Right atrium auricular region (tissue), 2 donors: ENCODE data around the gene KRT35. TPM values are rescaled to one million over a fixed set of nuclear protein-coding genes. Genes with fewer than 3 reads are reported as not detected.
"Not testable (repeated sequence)": the region's sequence is repeated elsewhere in the genome, so short reads cannot be mapped to it uniquely, and the experiment has no call there.

Source experiments
- DNase-seq: peaks from one replicate; pipeline ENCODE4 v3.0.0-alpha.2; 2019; ENCODE audit warnings: low spot score
- H3K27ac ChIP-seq, 2 donors: fragments of 200-600 bp; sonication (generic); 1 replicate in 1 of 2; 2 replicates in 1 of 2; pipeline ENCODE4 v1.5.1; 2016 to 2019
- H3K27me3 ChIP-seq, 2 donors: fragments of 200-600 bp; sonication (generic); one replicate each; pipeline versions ENCODE4 v1.5.1 to v1.6.0; 2017 to 2019
- H3K36me3 ChIP-seq: fragments of 200-600 bp; sonication (generic); one replicate; pipeline ENCODE4 v1.5.1; 2016
- H3K4me1 ChIP-seq, 2 donors: fragments of 200-600 bp; sonication (generic); one replicate each; pipeline versions ENCODE4 v1.5.1 to v1.6.0; 2017 to 2019
- H3K4me3 ChIP-seq, 2 donors: fragments of 200-600 bp; sonication (generic); 1 replicate in 1 of 2; 2 replicates in 1 of 2; pipeline ENCODE4 v1.5.1; 2017 to 2019; ENCODE audit warnings: mild to moderate bottlenecking in 1 of 2, moderate library complexity in 1 of 2
- H3K9me3 ChIP-seq, 2 donors: fragments of 200-600 bp; sonication (generic); one replicate each; pipeline ENCODE4 v1.5.1; 2019
- total RNA-seq, 2 donors: library from RNA; depleted of rRNA; stranded (reverse); fragments of >200 nt; gene quantifications; one replicate each; pipeline ENCODE4 v1.1.0, GENCODE V29; 2016
- TF ChIP-seq, protein P1 (sequence below), 2 donors: fragments of 200-600 bp; sonication (generic); IDR thresholded peaks; one replicate each; pipeline ENCODE4 v1.5.1; 2019; ENCODE audit warnings: antibody characterized with exemption in 2 of 2

Gene KRT35
- total RNA-seq, 2 donors from 2014 or later = not detected

DNA sequence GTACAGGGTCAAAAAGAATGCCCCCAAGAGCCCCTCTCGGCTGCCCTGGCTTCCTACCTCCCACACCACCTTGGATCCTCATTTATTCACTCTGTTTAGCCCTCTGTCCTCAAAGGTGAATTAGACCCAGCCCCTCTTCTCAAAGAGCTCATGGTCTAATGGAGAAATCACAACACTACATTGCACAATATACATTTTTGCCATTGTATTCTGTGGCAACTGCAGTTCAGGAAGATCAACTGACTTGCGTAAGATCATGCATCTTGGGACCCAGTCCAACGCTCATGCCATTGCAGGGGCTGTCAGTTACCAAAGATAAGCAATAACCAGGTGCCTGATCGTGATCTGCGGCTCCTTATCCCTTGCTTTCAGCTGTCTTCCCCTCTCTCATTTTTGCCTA, 41.6 kb downstream of the KRT35 start:
- Histone ChIP-seq H3K4me1 (no peaks in the 10 kb centered on the region), H3K4me3 (no peak overlapping the region), H3K36me3 (no peaks in the 10 kb centered on the region), H3K27ac (no peak overlapping the region), H3K9me3 (peaks cover 0 to 2% of the 10 kb centered on the region in 2 donors), H3K27me3 (peaks cover 0 to 1% of the 10 kb centered on the region in 2 donors)
- DNase-seq = no peak
- TF ChIP-seq, protein P1, sequence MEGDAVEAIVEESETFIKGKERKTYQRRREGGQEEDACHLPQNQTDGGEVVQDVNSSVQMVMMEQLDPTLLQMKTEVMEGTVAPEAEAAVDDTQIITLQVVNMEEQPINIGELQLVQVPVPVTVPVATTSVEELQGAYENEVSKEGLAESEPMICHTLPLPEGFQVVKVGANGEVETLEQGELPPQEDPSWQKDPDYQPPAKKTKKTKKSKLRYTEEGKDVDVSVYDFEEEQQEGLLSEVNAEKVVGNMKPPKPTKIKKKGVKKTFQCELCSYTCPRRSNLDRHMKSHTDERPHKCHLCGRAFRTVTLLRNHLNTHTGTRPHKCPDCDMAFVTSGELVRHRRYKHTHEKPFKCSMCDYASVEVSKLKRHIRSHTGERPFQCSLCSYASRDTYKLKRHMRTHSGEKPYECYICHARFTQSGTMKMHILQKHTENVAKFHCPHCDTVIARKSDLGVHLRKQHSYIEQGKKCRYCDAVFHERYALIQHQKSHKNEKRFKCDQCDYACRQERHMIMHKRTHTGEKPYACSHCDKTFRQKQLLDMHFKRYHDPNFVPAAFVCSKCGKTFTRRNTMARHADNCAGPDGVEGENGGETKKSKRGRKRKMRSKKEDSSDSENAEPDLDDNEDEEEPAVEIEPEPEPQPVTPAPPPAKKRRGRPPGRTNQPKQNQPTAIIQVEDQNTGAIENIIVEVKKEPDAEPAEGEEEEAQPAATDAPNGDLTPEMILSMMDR (IDR thresholded peaks at IDR 0.05) = no peak

DNA sequence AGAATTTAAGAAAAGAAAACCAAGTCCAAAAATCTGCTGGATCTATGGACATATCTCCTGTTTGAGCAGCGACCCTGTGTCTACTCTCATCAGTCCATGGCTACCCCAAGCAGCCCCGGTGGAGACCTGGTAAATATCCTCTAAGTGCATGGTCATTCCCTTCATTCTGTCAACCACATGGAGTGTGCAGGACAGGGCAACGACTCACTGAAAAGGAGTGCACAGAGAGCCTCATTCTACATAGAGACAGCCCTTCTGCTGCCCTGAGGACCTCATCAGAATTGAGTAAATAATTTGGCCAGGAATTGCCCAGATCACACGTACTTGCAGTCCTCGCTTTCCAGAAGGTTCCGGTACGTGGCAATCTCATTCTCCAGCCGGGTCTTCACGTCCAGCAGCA, 43.2 kb downstream of the KRT35 start:
- H3K9me3 ChIP-seq = no peaks in the 10 kb centered on the region
- H3K36me3 ChIP-seq = no peaks in the 10 kb centered on the region
- no peaks in the 10 kb centered on the region for H3K27me3 ChIP-seq
- TF ChIP-seq, protein P1 (IDR thresholded peaks at IDR 0.05) = no peak
- no peak overlapping the region for H3K4me3 ChIP-seq
- H3K4me1 ChIP-seq = no peaks in the 10 kb centered on the region
- H3K27ac ChIP-seq = no peak overlapping the region
- no peak for DNase-seq

DNA sequence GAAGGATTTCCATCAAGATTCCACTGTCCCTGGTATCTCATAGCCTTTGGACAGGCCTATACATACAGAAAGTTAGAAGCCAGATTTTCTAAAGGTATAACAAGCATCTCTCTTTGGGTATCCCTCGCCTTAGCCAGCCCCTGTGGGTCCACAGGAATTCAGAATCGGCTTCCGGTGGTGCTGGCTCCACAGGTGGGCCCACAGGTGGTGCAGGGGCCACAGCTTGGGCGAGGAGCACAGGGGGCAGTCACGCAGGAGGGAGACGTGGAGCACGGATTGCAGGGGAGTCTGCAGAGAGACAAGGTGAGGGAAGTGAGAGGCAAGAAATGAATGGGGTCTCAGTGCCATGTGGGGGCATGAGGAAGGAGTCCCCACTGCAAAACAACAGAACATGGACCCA, 43.7 kb downstream of the KRT35 start:
- Histone ChIP-seq H3K27ac (no peak overlapping the region), H3K9me3 (no peaks in the 10 kb centered on the region), H3K4me3 (no peak overlapping the region), H3K27me3 (no peaks in the 10 kb centered on the region), H3K4me1 (no peaks in the 10 kb centered on the region), H3K36me3 (no peaks in the 10 kb centered on the region)
- TF ChIP-seq, protein P1 (IDR thresholded peaks at IDR 0.05) = no peak
- DNase-seq = no peak

DNA sequence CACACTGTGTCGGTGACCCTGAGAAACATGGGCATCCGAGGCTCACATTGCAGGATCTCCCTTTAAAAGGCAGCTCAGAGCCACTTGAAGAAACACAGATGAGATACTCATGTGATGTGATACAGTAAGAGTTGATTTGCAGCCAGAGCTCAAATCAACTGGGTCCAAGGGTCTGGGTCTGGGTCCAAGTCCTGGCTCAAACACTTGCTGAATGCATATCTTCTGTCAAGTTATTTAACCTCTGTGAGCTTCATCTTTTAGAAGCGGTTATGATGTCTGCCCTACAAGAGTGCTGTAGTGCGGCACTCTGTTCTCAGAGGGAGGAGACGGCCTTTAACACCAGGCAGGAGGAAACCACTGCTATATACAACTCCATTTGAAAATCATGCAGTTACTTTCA, 46.5 kb downstream of the KRT35 start:
- TF ChIP-seq, protein P1 (IDR thresholded peaks at IDR 0.05) = no peak
- H3K27ac ChIP-seq = no peak overlapping the region
- H3K4me1 ChIP-seq = no peaks in the 10 kb centered on the region
- no peak overlapping the region for H3K4me3 ChIP-seq
- H3K27me3 ChIP-seq = no peaks in the 10 kb centered on the region
- no peaks in the 10 kb centered on the region for H3K9me3 ChIP-seq
- no peaks in the 10 kb centered on the region for H3K36me3 ChIP-seq
- no peak for DNase-seq

DNA sequence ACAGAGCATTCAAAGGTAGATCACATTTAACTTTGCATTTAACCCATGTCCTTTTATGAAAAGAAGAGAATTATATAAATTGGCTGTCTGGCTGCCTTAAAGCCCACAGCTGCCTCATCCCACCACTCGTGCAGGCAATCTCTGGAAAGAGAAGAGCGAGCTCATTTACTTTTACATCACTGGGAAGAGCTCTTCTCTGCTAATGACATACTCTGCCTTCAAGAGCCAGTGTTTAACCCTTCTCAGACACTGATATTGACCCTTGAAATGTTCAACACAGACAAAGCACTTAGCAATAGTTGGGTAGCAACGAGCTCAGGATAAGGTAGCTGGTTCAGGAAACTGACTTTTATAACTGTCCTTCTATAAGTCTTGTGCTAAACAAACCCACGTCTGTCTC, 46.9 kb downstream of the KRT35 start:
- TF ChIP-seq, protein P1 (IDR thresholded peaks at IDR 0.05) = no peak
- no peaks in the 10 kb centered on the region for H3K9me3 ChIP-seq
- no peaks in the 10 kb centered on the region for H3K27me3 ChIP-seq
- H3K36me3 ChIP-seq = no peaks in the 10 kb centered on the region
- no peak overlapping the region for H3K27ac ChIP-seq
- no peak overlapping the region for H3K4me3 ChIP-seq
- no peaks in the 10 kb centered on the region for H3K4me1 ChIP-seq
- DNase-seq = no peak

DNA sequence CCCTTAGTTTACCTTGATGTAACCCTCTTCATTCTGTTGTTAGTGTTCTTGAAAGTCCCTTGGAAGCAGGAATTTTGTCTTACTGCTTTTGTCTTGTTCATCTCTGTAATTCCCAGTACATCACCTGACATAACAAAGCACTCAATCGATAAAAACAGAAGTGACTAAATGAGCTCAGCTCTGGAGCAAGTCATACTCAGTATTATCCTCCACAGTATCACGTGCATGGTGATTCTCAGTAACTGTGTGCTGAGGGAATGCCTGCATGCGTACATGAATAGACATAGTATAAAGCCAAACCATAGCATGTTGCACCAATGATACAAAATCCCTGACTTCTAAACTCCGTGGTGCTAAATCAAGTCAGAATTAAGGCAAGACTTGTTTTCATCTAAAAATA, 47.4 kb downstream of the KRT35 start:
- H3K27ac ChIP-seq = no peak overlapping the region
- DNase-seq = no peak
- H3K4me1 ChIP-seq = no peaks in the 10 kb centered on the region
- H3K4me3 ChIP-seq = no peak overlapping the region
- H3K9me3 ChIP-seq = no peaks in the 10 kb centered on the region
- H3K27me3 ChIP-seq = no peaks in the 10 kb centered on the region
- TF ChIP-seq, protein P1 (IDR thresholded peaks at IDR 0.05) = no peak
- no peaks in the 10 kb centered on the region for H3K36me3 ChIP-seq

DNA sequence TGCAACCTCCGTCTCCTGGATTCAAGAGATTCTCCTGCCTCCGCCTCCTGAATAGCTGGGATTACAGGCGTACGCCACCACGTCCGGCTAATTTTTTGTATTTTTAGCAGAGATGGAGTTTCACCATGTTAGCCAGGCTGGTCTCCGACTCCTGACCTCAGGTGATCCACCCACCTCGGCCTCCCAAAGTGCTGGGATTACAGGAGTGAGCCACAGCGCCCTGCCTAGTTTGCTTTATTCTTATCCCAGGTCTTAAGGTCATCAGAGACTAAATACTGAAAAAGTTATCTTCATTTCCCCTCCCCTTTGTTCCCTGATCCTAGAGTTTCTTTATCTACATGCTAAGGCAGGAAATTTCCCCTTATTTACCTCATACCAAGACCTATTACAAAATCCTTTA, 50.6 kb downstream of the KRT35 start:
- not testable (repeated sequence) for H3K4me1 ChIP-seq, H3K4me3 ChIP-seq, DNase-seq, H3K27ac ChIP-seq, H3K9me3 ChIP-seq, H3K27me3 ChIP-seq, H3K36me3 ChIP-seq
